Neuronal stem cell (in vitro differentiated cells): ENCODE measurements around the gene NR3C2.
"Not testable (repeated sequence)": the region's sequence is repeated elsewhere in the genome, so short reads cannot be mapped to it uniquely, and the experiment has no call there.

ENCODE experiments used
- DNase-seq: peaks from one replicate; pipeline ENCODE4 v3.0.0-alpha.2; 2013; ENCODE audit warnings: low spot score
- H2AFZ ChIP-seq: one replicate; pipeline ENCODE4 v1.6.1; 2013; ENCODE audit warnings: mild to moderate bottlenecking, low read length, inconsistent platforms
- H2AK5ac ChIP-seq: 2 replicates; pipeline ENCODE4 v1.6.1; 2013; ENCODE audit warnings: low read depth, mild to moderate bottlenecking, inconsistent platforms, low read length, moderate library complexity, mixed read lengths
- H2BK120ac ChIP-seq: 2 replicates; pipeline ENCODE4 v1.6.1; 2013; ENCODE audit warnings: low read depth, mild to moderate bottlenecking, inconsistent platforms, low read length, moderate library complexity, mixed read lengths
- H2BK12ac ChIP-seq: one replicate; pipeline ENCODE4 v1.6.1; 2013; ENCODE audit warnings: low read length, inconsistent platforms
- H2BK15ac ChIP-seq: 2 replicates; pipeline ENCODE4 v1.6.1; 2013; ENCODE audit warnings: mild to moderate bottlenecking, low read length, inconsistent platforms, mixed read lengths
- H2BK5ac ChIP-seq: one replicate; pipeline ENCODE4 v1.6.1; 2013; ENCODE audit warnings: inconsistent platforms, mild to moderate bottlenecking, low read length, moderate library complexity
- H3K14ac ChIP-seq: one replicate; pipeline ENCODE4 v1.6.1; 2013; ENCODE audit warnings: low read length, inconsistent platforms
- H3K18ac ChIP-seq: 2 replicates; pipeline ENCODE4 v1.6.1; 2013; ENCODE audit warnings: low read length, inconsistent platforms
- H3K23ac ChIP-seq: 2 replicates; pipeline ENCODE4 v1.6.1; 2013; ENCODE audit warnings: low read depth, mild to moderate bottlenecking, mixed read lengths, low read length, inconsistent platforms; ENCODE audit not compliant: poor library complexity
- H3K27ac ChIP-seq: replicated peaks from 3 replicates; pipeline ENCODE4 v1.5.1; 2013; ENCODE audit warnings: low read length, inconsistent platforms
- H3K27me3 ChIP-seq, 3 experiments: 2 replicates each; pipeline ENCODE4 v1.6.1; 2013; ENCODE audit warnings: low read length in 3 of 3, mild to moderate bottlenecking in 2 of 3, inconsistent platforms in 1 of 3, low read depth in 1 of 3, mixed read lengths in 1 of 3, moderate library complexity in 1 of 3; ENCODE audit not compliant: control insufficient read depth in 3 of 3, insufficient read depth in 3 of 3
- H3K36me3 ChIP-seq, 2 donors: replicated peaks in 1 of 2; 2 replicates each; pipeline ENCODE4 v1.6.1; 2013; ENCODE audit warnings: low read length in 2 of 2; ENCODE audit not compliant: control insufficient read depth in 2 of 2, insufficient read depth in 2 of 2
- H3K4ac ChIP-seq: 2 replicates; pipeline ENCODE4 v1.6.1; 2013; ENCODE audit warnings: inconsistent platforms, mild to moderate bottlenecking, low read length, moderate library complexity
- H3K4me1 ChIP-seq, 2 donors: 1 replicate in 1 of 2; 2 replicates in 1 of 2; pipeline ENCODE4 v1.6.1; 2013; ENCODE audit warnings: low read length in 2 of 2, low read depth in 1 of 2; ENCODE audit not compliant: control insufficient read depth in 2 of 2, insufficient read depth in 1 of 2
- H3K4me2 ChIP-seq: one replicate; pipeline ENCODE4 v1.6.1; 2013; ENCODE audit warnings: mild to moderate bottlenecking, low read length, inconsistent platforms; ENCODE audit not compliant: insufficient read depth, poor library complexity, severe bottlenecking
- H3K4me3 ChIP-seq, 2 donors: 2 replicates each; pipeline ENCODE4 v1.5.1; 2013; ENCODE audit warnings: low read length in 2 of 2, mild to moderate bottlenecking in 2 of 2, inconsistent platforms in 1 of 2, moderate library complexity in 1 of 2
- H3K79me1 ChIP-seq: one replicate; pipeline ENCODE4 v1.6.1; 2013; ENCODE audit warnings: low read depth, mild to moderate bottlenecking, inconsistent platforms, low read length, moderate library complexity
- H3K9ac ChIP-seq: one replicate; pipeline ENCODE4 v1.6.1; 2013; ENCODE audit warnings: mild to moderate bottlenecking, low read depth, low read length, inconsistent platforms; ENCODE audit not compliant: poor library complexity
- H3K9me3 ChIP-seq, 2 donors: replicated peaks in 1 of 2; 2 replicates each; pipeline versions ENCODE3 to v1.6.1; 2013; ENCODE audit warnings: low read length in 2 of 2, mild to moderate bottlenecking in 2 of 2, inconsistent platforms in 1 of 2, low read depth in 1 of 2, mixed read lengths in 1 of 2, moderate library complexity in 1 of 2; ENCODE audit not compliant: control insufficient read depth in 2 of 2, insufficient read depth in 1 of 2
- H4K8ac ChIP-seq: one replicate; pipeline ENCODE4 v1.6.1; 2013; ENCODE audit warnings: low read depth, mild to moderate bottlenecking, inconsistent platforms, low read length, moderate library complexity
- H4K91ac ChIP-seq: one replicate; pipeline ENCODE4 v1.6.1; 2013; ENCODE audit warnings: low read length, low read depth, mild to moderate bottlenecking, inconsistent platforms; ENCODE audit not compliant: poor library complexity
- WGBS, 2 donors: extraction: QIAGEN DNeasy Blood & Tissue Kit; methylation state at CpG; one replicate each; pipeline ENCODE4 v1.1.7; 2013; ENCODE audit warnings: missing lambda C conversion rate in 2 of 2, mixed read lengths in 1 of 2; ENCODE audit not compliant: insufficient read length in 2 of 2, insufficient replicate concordance in 1 of 2; ENCODE audit errors: extremely low coverage in 2 of 2; 5-methylcytosine and 5-hydroxymethylcytosine counted together

The NR3C2 gene

GRCh38 chr4:148200960-148201359 is 241.3 kb downstream of the NR3C2 start:
- no peaks in the 10 kb centered on the region for H3K79me1 ChIP-seq

GRCh38 chr4:148196164-148196563 is 246.1 kb downstream of the NR3C2 start:
- no peak overlapping the region for H2BK15ac ChIP-seq
- H2BK120ac ChIP-seq: no peak overlapping the region
- no peak overlapping the region for H3K4me3 ChIP-seq
- H4K8ac ChIP-seq: no peak overlapping the region
- no peak overlapping the region for H2AFZ ChIP-seq
- no peak overlapping the region for H2BK12ac ChIP-seq
- H3K27ac ChIP-seq: no peak overlapping the region
- no peak overlapping the region for H2BK5ac ChIP-seq
- no CpG with 5 or more reads among the region's 1 CpG for WGBS, 2 donors
- no peak overlapping the region for H3K18ac ChIP-seq
- no peak overlapping the region for H2AK5ac ChIP-seq
- H3K79me1 ChIP-seq: no peaks in the 10 kb centered on the region
- no peak overlapping the region for H4K91ac ChIP-seq
- H3K9ac ChIP-seq: no peak overlapping the region
- H3K36me3 ChIP-seq: no peaks in the 10 kb centered on the region
- H3K27me3 ChIP-seq: no peaks in the 10 kb centered on the region
- H3K14ac ChIP-seq: no peak overlapping the region
- no peak overlapping the region for H3K23ac ChIP-seq
- H3K4me2 ChIP-seq: no peak overlapping the region
- no peak for DNase-seq
- no peak overlapping the region for H3K4ac ChIP-seq
- H3K9me3 ChIP-seq: no peaks in the 10 kb centered on the region
- peaks cover 0 to 3% of the 10 kb centered on the region in 2 donors for H3K4me1 ChIP-seq

More at GRCh38 chr4:148200960-148201359, 241.3 kb downstream of the NR3C2 start:
- Histone ChIP-seq H3K9me3 (no peaks in the 10 kb centered on the region), H3K27ac (no peak overlapping the region), H4K91ac (no peak overlapping the region), H3K9ac (no peak overlapping the region), H3K4me2 (no peak overlapping the region), H3K4me3 (no peak overlapping the region), H3K27me3 (no peaks in the 10 kb centered on the region), H3K23ac (no peak overlapping the region), H3K4me1 (peaks cover 0 to 9% of the 10 kb centered on the region in 2 donors), H3K4ac (no peak overlapping the region), H3K18ac (no peak overlapping the region), H2AFZ (no peak overlapping the region), H2BK120ac (no peak overlapping the region), H3K36me3 (no peaks in the 10 kb centered on the region), H4K8ac (no peak overlapping the region), H2BK5ac (no peak overlapping the region), H2BK12ac (no peak overlapping the region), H3K14ac (no peak overlapping the region), H2BK15ac (no peak overlapping the region), H2AK5ac (no peak overlapping the region)
- DNase-seq: no peak
- no CpG with 5 or more reads among the region's 3 CpGs for WGBS, 2 donors

- H3K9me3 ChIP-seq: no peaks in the 10 kb centered on the region
- no peak overlapping the region for H3K14ac ChIP-seq
- no CpG with 5 or more reads among the region's 3 CpGs for WGBS, 2 donors
These were observed 249.7 kb downstream of the NR3C2 start for GRCh38 chr4:148192526-148192925.

GRCh38 chr4:148187454-148188222 is 254.6 kb downstream of the NR3C2 start:
- no CpG with 5 or more reads among the region's 5 CpGs for WGBS, 2 donors
- H2AFZ ChIP-seq, H2BK5ac ChIP-seq, H3K14ac ChIP-seq, H3K4me1 ChIP-seq, H3K4ac ChIP-seq, H2BK120ac ChIP-seq, H4K91ac ChIP-seq, H2BK15ac ChIP-seq, H3K9ac ChIP-seq, H3K27me3 ChIP-seq, H2BK12ac ChIP-seq, H4K8ac ChIP-seq, DNase-seq, H3K4me2 ChIP-seq, H2AK5ac ChIP-seq, H3K4me3 ChIP-seq, H3K18ac ChIP-seq, H3K36me3 ChIP-seq, H3K27ac ChIP-seq, H3K9me3 ChIP-seq, H3K79me1 ChIP-seq, H3K23ac ChIP-seq: not testable (repeated sequence)

More at GRCh38 chr4:148192526-148192925, 249.7 kb downstream of the NR3C2 start:
- Histone ChIP-seq H3K36me3 (no peaks in the 10 kb centered on the region), H3K27me3 (no peaks in the 10 kb centered on the region), H2AFZ (no peak overlapping the region), H3K4me2 (no peak overlapping the region), H2AK5ac (no peak overlapping the region), H3K18ac (no peak overlapping the region), H2BK12ac (no peak overlapping the region), H3K9ac (no peak overlapping the region), H4K91ac (no peak overlapping the region), H2BK5ac (no peak overlapping the region), H3K79me1 (no peaks in the 10 kb centered on the region), H4K8ac (peak overlapping the region; percentile 65), H3K4me3 (no peak overlapping the region), H2BK120ac (no peak overlapping the region), H3K4ac (no peak overlapping the region), H3K4me1 (peaks cover 0 to 1% of the 10 kb centered on the region in 2 donors), H2BK15ac (no peak overlapping the region), H3K27ac (no peak overlapping the region), H3K23ac (no peak overlapping the region)
- DNase-seq: no peak
